HCT116 (cell line): ENCODE data around the gene TNS3. TPM values are rescaled to one million over a fixed set of nuclear protein-coding genes. Genes with fewer than 3 reads are reported as not detected.

Experiments
- ATAC-seq: fragments of 200-7000 bp; cut with Tn5 transposase; 2 replicates; pipeline ENCODE4 v1.9.1; 2020; ENCODE audit warnings: mild to moderate bottlenecking, moderate library complexity
- BruUV-seq: library from RNA; stranded (reverse); fragments of 400-500 nt; replicated peaks from 2 replicates; lab custom pipeline; 2021; lab: Mats Ljungman, UMichigan
- CTCF ChIA-PET: fragments of 300-600 bp; sonication (Branson Sonifier 250); formaldehyde crosslinking; loops from one replicate; lab custom pipeline; 2021; ENCODE audit warnings: antibody characterized with exemption; lab: Charles Lee
- POLR2A ChIA-PET: fragments of 300-600, 350-600 bp; sonication (Branson Sonifier 250); formaldehyde crosslinking; loops from one replicate; lab custom pipeline; 2021; ENCODE audit warnings: antibody characterized with exemption; lab: Charles Lee
- RAD21 ChIA-PET, 2 experiments: fragments of 300-600 bp; sonication (Branson Sonifier 250); formaldehyde crosslinking; loops; one replicate each; lab custom pipeline; 2023; ENCODE audit warnings: low total read pairs in 2 of 2; ENCODE audit not compliant: uncharacterized antibody in 2 of 2, unreplicated experiment in 2 of 2, low non-redundant PET in 1 of 2; lab: Charles Lee
- DNase-seq: peaks from one replicate; pipeline ENCODE4 v3.0.0-alpha.2; 2010; ENCODE audit warnings: low read depth, low spot score
- H2AFZ ChIP-seq: fragments of 200-600 bp; shearing (Covaris generic), sonication (generic); 2 replicates; pipeline ENCODE4 v1.6.1; 2017; ENCODE audit warnings: low read depth, mixed run types, mixed read lengths, antibody characterized with exemption, low read length; ENCODE audit not compliant: poor library complexity, severe bottlenecking
- H3K27ac ChIP-seq: 2 replicates; pipeline ENCODE4 v1.5.1; 2012; ENCODE audit warnings: low read depth, low read length
- H3K27me3 ChIP-seq: fragments of 200-600 bp; sonication (generic); 2 replicates; pipeline ENCODE4 v1.6.1; 2016; ENCODE audit warnings: mixed run types, low read length, mixed read lengths; ENCODE audit not compliant: insufficient read depth
- H3K36me3 ChIP-seq, 2 experiments: fragments of 200-500 bp in 1 of 2; fragments of 200-600 bp in 1 of 2; sonication (Bioruptor generic) in 1 of 2; sonication (generic) in 1 of 2; 2 replicates each; pipeline versions ENCODE4 v1.5.1 to v1.6.1; 2014 to 2016; ENCODE audit warnings: low read length in 2 of 2, inconsistent platforms in 1 of 2, mixed read lengths in 1 of 2, mixed run types in 1 of 2; ENCODE audit not compliant: insufficient read depth in 2 of 2, control insufficient read depth in 1 of 2
- H3K4me1 ChIP-seq, 2 experiments: fragments of 200-600 bp in 1 of 2; sonication (generic) in 1 of 2; 2 replicates each; pipeline versions ENCODE4 v1.5.1 to v1.6.1; 2012 to 2017; ENCODE audit warnings: low read length in 2 of 2, inconsistent platforms in 1 of 2, mild to moderate bottlenecking in 1 of 2, mixed read lengths in 1 of 2, mixed run types in 1 of 2, moderate library complexity in 1 of 2; ENCODE audit not compliant: insufficient read depth in 2 of 2, control insufficient read depth in 1 of 2
- H3K4me2 ChIP-seq: fragments of 200-600 bp; sonication (generic); 2 replicates; pipeline ENCODE4 v1.6.1; 2017; ENCODE audit warnings: mixed run types, low read length, mixed read lengths
- H3K4me3 ChIP-seq, 2 experiments: fragments of 200-600 bp in 1 of 2; sonication (generic) in 1 of 2; replicated peaks in 1 of 2; 2 replicates each; pipeline ENCODE4 v1.5.1; 2011 to 2016; ENCODE audit warnings: low read length in 2 of 2, control low read depth in 1 of 2, low read depth in 1 of 2, mild to moderate bottlenecking in 1 of 2, mixed read lengths in 1 of 2, mixed run types in 1 of 2
- H3K79me2 ChIP-seq: fragments of 200-600 bp; sonication (generic); 2 replicates; pipeline ENCODE4 v1.6.1; 2017; ENCODE audit warnings: mild to moderate bottlenecking, mixed run types, low read length, moderate library complexity, mixed read lengths; ENCODE audit not compliant: insufficient read depth
- H3K9ac ChIP-seq: fragments of 200-600 bp; sonication (generic); 2 replicates; pipeline ENCODE4 v1.6.1; 2016; ENCODE audit warnings: low read length, mixed read lengths
- H3K9me2 ChIP-seq: fragments of 200-600 bp; sonication (generic), shearing (Covaris generic); 2 replicates; pipeline ENCODE4 v1.6.1; 2017; ENCODE audit warnings: mixed run types, mild to moderate bottlenecking, moderate library complexity; ENCODE audit not compliant: insufficient read depth
- H3K9me3 ChIP-seq, 2 experiments: fragments of 200-500 bp in 1 of 2; fragments of 200-600 bp in 1 of 2; sonication (Bioruptor generic) in 1 of 2; sonication (generic) in 1 of 2; 2 replicates each; pipeline ENCODE4 v1.6.1; 2014 to 2017; ENCODE audit warnings: low read length in 2 of 2, mixed read lengths in 2 of 2, inconsistent platforms in 1 of 2, low read depth in 1 of 2, mild to moderate bottlenecking in 1 of 2, mixed run types in 1 of 2, moderate library complexity in 1 of 2; ENCODE audit not compliant: control insufficient read depth in 1 of 2, insufficient read depth in 1 of 2
- H4K20me1 ChIP-seq: fragments of 200-600 bp; sonication (generic), shearing (Covaris generic); 2 replicates; pipeline ENCODE4 v1.6.1; 2017; ENCODE audit warnings: mixed run types, mild to moderate bottlenecking, moderate library complexity; ENCODE audit not compliant: insufficient read depth
- ELF1 ChIP-seq: IDR thresholded peaks from 2 replicates; pipeline ENCODE4 v1.6.1; 2012; ENCODE audit warnings: low read depth, borderline replicate concordance
- MAX ChIP-seq: IDR thresholded peaks from 2 replicates; pipeline ENCODE4 v1.6.1; 2012
- POLR2AphosphoS5 ChIP-seq: IDR thresholded peaks from 2 replicates; pipeline ENCODE4 v1.6.1; 2011; ENCODE audit warnings: mild to moderate bottlenecking, low read depth, low read length, moderate library complexity
- RAD21 ChIP-seq: IDR thresholded peaks from 2 replicates; pipeline ENCODE4 v1.6.1; 2012; ENCODE audit warnings: low read depth, mild to moderate bottlenecking
- REST ChIP-seq: IDR thresholded peaks from 2 replicates; pipeline ENCODE4 v1.6.1; 2012; ENCODE audit warnings: low read depth
- SIN3A ChIP-seq: IDR thresholded peaks from 2 replicates; pipeline ENCODE4 v1.6.1; 2012; ENCODE audit warnings: low read depth
- ZFX ChIP-seq: fragments of 450-650 bp; IDR thresholded peaks from 2 replicates; pipeline ENCODE4 v1.6.1; 2017
- ZNF274 ChIP-seq: fragments of 200-500 bp; sonication (Bioruptor generic); IDR thresholded peaks from 2 replicates; pipeline ENCODE4 v1.6.1; 2014; ENCODE audit warnings: mild to moderate bottlenecking, low read depth, low read length, inconsistent platforms
- intact Hi-C: fragments of 100-400 bp; cut with micrococcal nuclease; formaldehyde crosslinking; loops from 2 replicates; pipeline ENCODE4 v1.10.0; 2022
- total RNA-seq: library from RNA; stranded (reverse); gene quantifications from one replicate; pipeline ENCODE4 v1.2.1, GENCODE V29; 2021; ENCODE audit not compliant: unreplicated experiment

The TNS3 gene
- total RNA-seq, 1 experiment from 2014 or later = 9.1 TPM

- Histone ChIP-seq H3K9me3 (no peaks in the 10 kb centered on the region), H3K4me1 (no peaks in the 10 kb centered on the region), H3K9ac (no peak overlapping the region), H4K20me1 (no peaks in the 10 kb centered on the region), H3K79me2 (no peaks in the 10 kb centered on the region), H3K9me2 (no peaks in the 10 kb centered on the region), H2AFZ (no peak overlapping the region), H3K36me3 (no peaks in the 10 kb centered on the region), H3K27ac (no peak overlapping the region), H3K4me3 (no peak overlapping the region), H3K4me2 (no peak overlapping the region), H3K27me3 (no peaks in the 10 kb centered on the region)
- no TSS peak for BruUV-seq
- ChIA-PET CTCF (no interaction called here), RAD21 (no interaction called here), POLR2A (no interaction called here)
- DNase-seq (no peak), ATAC-seq (no peak)
- no peak for TF ChIP-seq ZNF274
- TF ChIP-seq POLR2AphosphoS5 = no peak
- no peak for TF ChIP-seq ZFX
- TF ChIP-seq ELF1 = no peak
- TF ChIP-seq RAD21 = no peak
- no peak for TF ChIP-seq MAX
- no peak for TF ChIP-seq REST
- no peak for TF ChIP-seq SIN3A
- intact Hi-C loops = no loop called here
Measured at GRCh38 chr7:47430422-47430821, 151.5 kb downstream of the TNS3 start.
